ENCODE results near the gene NDUFB3.
"Not testable (repeated sequence)": the region's sequence is repeated elsewhere in the genome, so short reads cannot be mapped to it uniquely, and the experiment has no call there.

DNA sequence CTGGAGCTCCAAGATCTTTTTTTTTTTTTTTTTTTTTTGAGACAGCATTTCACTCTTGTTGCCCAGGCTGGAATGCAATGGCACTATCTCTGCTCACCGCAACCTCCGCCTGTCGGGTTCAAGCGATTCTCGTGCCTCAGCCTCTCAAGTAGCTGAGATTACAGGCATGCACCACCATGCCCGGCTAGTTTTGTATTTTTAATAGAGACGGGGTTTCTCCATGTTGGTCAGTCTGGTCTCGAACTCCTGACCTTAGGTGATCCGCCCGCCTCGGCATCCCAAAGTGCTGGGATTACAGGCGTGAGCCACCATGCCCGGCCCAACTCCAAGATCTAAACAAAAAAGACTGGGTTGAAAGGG is 45.9 kb downstream of the NDUFB3 start:
- TF ChIP-seq EZH2 (IDR thresholded peaks at IDR 0.05; ENCODE audit: borderline replicate concordance, control insufficient read depth, low read depth, low read length): not testable (repeated sequence)
- TF ChIP-seq, protein P1, sequence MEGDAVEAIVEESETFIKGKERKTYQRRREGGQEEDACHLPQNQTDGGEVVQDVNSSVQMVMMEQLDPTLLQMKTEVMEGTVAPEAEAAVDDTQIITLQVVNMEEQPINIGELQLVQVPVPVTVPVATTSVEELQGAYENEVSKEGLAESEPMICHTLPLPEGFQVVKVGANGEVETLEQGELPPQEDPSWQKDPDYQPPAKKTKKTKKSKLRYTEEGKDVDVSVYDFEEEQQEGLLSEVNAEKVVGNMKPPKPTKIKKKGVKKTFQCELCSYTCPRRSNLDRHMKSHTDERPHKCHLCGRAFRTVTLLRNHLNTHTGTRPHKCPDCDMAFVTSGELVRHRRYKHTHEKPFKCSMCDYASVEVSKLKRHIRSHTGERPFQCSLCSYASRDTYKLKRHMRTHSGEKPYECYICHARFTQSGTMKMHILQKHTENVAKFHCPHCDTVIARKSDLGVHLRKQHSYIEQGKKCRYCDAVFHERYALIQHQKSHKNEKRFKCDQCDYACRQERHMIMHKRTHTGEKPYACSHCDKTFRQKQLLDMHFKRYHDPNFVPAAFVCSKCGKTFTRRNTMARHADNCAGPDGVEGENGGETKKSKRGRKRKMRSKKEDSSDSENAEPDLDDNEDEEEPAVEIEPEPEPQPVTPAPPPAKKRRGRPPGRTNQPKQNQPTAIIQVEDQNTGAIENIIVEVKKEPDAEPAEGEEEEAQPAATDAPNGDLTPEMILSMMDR (IDR thresholded peaks at IDR 0.05 in 2 of 3, conservative IDR thresholded peaks at IDR 0.05 in 1 of 3; ENCODE audit: control insufficient read depth in 2 of 3, extremely low read depth in 1 of 3, insufficient read depth in 1 of 3, low read depth in 3 of 3, low read length in 3 of 3): not testable (repeated sequence)
